ENCODE measurements around the gene TAF11L6.
"Not testable (repeated sequence)": the region's sequence is repeated elsewhere in the genome, so short reads cannot be mapped to it uniquely, and the experiment has no call there.

TAF11L6 gene

GRCh38 chr5:17528369-17528768 lies at the start of gene TAF11L6:
Gene TAF11L6, plus strand, starts transcription at chr5:17528669.
- not testable (repeated sequence) for DNase-seq

GRCh38 chr5:17481378-17481777 lies 47.1 kb upstream of the TAF11L6 start:
- DNase-seq = no peak

GRCh38 chr5:17482790-17483189 lies 45.7 kb upstream of the TAF11L6 start:
- no peak for DNase-seq

- DNase-seq = not testable (repeated sequence)
These were observed 41.9 kb upstream of the TAF11L6 start for GRCh38 chr5:17486464-17487173.

- no peak for DNase-seq
These were observed 41.3 kb upstream of the TAF11L6 start for GRCh38 chr5:17487174-17487512.

GRCh38 chr5:17491257-17491656 lies 37.2 kb upstream of the TAF11L6 start:
- not testable (repeated sequence) for DNase-seq

GRCh38 chr5:17492770-17493169 lies 35.7 kb upstream of the TAF11L6 start:
- no peak for DNase-seq

GRCh38 chr5:17497446-17497845 lies 31.0 kb upstream of the TAF11L6 start:
- DNase-seq = no peak

GRCh38 chr5:17497931-17498330 lies 30.5 kb upstream of the TAF11L6 start, which contains the start of gene TAF11L2:
Gene TAF11L2, plus strand, starts transcription at chr5:17498231.
- not testable (repeated sequence) for DNase-seq

GRCh38 chr5:17511775-17512325 lies 16.6 kb upstream of the TAF11L6 start:
- no peak for DNase-seq

GRCh38 chr5:17517526-17517925 lies 10.9 kb upstream of the TAF11L6 start:
- DNase-seq = not testable (repeated sequence)

- not testable (repeated sequence) for DNase-seq
These were observed 10.4 kb upstream of the TAF11L6 start, which contains the start of gene TAF11L3 for GRCh38 chr5:17518067-17518466. Gene TAF11L3, plus strand, starts transcription at chr5:17518367.

GRCh38 chr5:17519508-17519907 lies 9.0 kb upstream of the TAF11L6 start:
- DNase-seq = not testable (repeated sequence)

GRCh38 chr5:17521501-17521900 lies 7.0 kb upstream of the TAF11L6 start, which contains the start of gene TAF11L4:
Gene TAF11L4, plus strand, starts transcription at chr5:17521801.
- DNase-seq = not testable (repeated sequence)

- DNase-seq = not testable (repeated sequence)
These were observed 3.5 kb upstream of the TAF11L6 start, which contains the start of gene TAF11L5 for GRCh38 chr5:17524935-17525334. Gene TAF11L5, plus strand, starts transcription at chr5:17525235.

- DNase-seq = peak; percentile 31
These were observed 2.0 kb upstream of the TAF11L6 start for GRCh38 chr5:17526504-17526903.

All from stimulated activated CD4-positive, alpha-beta T cell treated with anti-CD3 and anti-CD28 coated beads, Interleukin-4, amount 100 ng/mL, for 24 hours (primary cell).